H1 (cell line): Measurements from ENCODE around the gene SYT15. TPM values are rescaled to one million over a fixed set of nuclear protein-coding genes. Genes with fewer than 3 reads are reported as not detected.
"Not testable (repeated sequence)": the region's sequence is repeated elsewhere in the genome, so short reads cannot be mapped to it uniquely, and the experiment has no call there.

ENCODE experiments used
- CTCF ChIA-PET: fragments of 300-600 bp; sonication (Branson Sonifier 250); formaldehyde crosslinking; loops from one replicate; lab custom pipeline; 2021; ENCODE audit not compliant: partially characterized antibody; lab: Charles Lee
- POLR2A ChIA-PET: fragments of 300-600 bp; sonication (Branson Sonifier 250); formaldehyde crosslinking; loops from one replicate; lab custom pipeline; 2021; ENCODE audit warnings: inconsistent platforms; ENCODE audit not compliant: partially characterized antibody; lab: Charles Lee
- DNase-seq, 2 experiments: peaks; one replicate each; pipeline versions ENCODE4 v3.0.0 to v3.0.0-alpha.2; 2010 to 2022; ENCODE audit warnings: low spot score in 2 of 2, low read depth in 1 of 2, mixed read lengths in 1 of 2
- FAIRE-seq: peaks from 2 replicates; lab custom pipeline; 2011; peaks lifted over from hg19 to GRCh38; lab: Jason Lieb, UNC
- H2AFZ ChIP-seq: 2 replicates; pipeline ENCODE4 v1.8.1; 2012; ENCODE audit warnings: low read length, inconsistent platforms
- H2AK5ac ChIP-seq: 2 replicates; pipeline ENCODE4 v1.6.1; 2013; ENCODE audit warnings: low read depth, low read length
- H2BK120ac ChIP-seq: replicated peaks from 2 replicates; pipeline ENCODE3; 2013; ENCODE audit warnings: low read depth, low read length, inconsistent platforms
- H2BK12ac ChIP-seq: 2 replicates; pipeline ENCODE4 v1.6.1; 2013; ENCODE audit warnings: low read depth, low read length
- H2BK15ac ChIP-seq: 2 replicates; pipeline ENCODE4 v1.6.1; 2013; ENCODE audit warnings: low read length
- H2BK20ac ChIP-seq: 2 replicates; pipeline ENCODE4 v1.6.1; 2013; ENCODE audit warnings: low read length
- H2BK5ac ChIP-seq: 2 replicates; pipeline ENCODE4 v1.6.1; 2013; ENCODE audit warnings: low read depth, low read length
- H3K14ac ChIP-seq: 2 replicates; pipeline ENCODE4 v1.6.1; 2013; ENCODE audit warnings: inconsistent platforms; ENCODE audit not compliant: insufficient read length
- H3K18ac ChIP-seq: 2 replicates; pipeline ENCODE4 v1.6.1; 2013; ENCODE audit warnings: low read length; ENCODE audit errors: extremely low read depth
- H3K23ac ChIP-seq: 2 replicates; pipeline ENCODE4 v1.6.1; 2013; ENCODE audit warnings: inconsistent platforms; ENCODE audit not compliant: insufficient read length
- H3K23me2 ChIP-seq: 2 replicates; pipeline ENCODE4 v1.6.1; 2013; ENCODE audit warnings: low read depth, low read length
- H3K27ac ChIP-seq: 2 replicates; pipeline ENCODE4 v1.6.1; 2011; ENCODE audit warnings: low read depth, low read length, inconsistent platforms
- H3K27me3 ChIP-seq, 4 experiments: replicated peaks in 1 of 4; 1 replicate in 1 of 4; 2 replicates in 3 of 4; pipeline versions ENCODE4 v1.6.1 to v1.8.1; 2011 to 2013; ENCODE audit warnings: low read length in 3 of 4, mild to moderate bottlenecking in 3 of 4, inconsistent platforms in 2 of 4, mixed read lengths in 2 of 4, moderate library complexity in 1 of 4; ENCODE audit not compliant: control insufficient read depth in 3 of 4, insufficient read depth in 3 of 4; ENCODE audit errors: extremely low read depth in 1 of 4
- H3K36me3 ChIP-seq, 4 experiments: 2 replicates each; pipeline versions ENCODE4 v1.6.1 to v1.8.1; 2011 to 2013; ENCODE audit warnings: mild to moderate bottlenecking in 4 of 4, low read length in 3 of 4, moderate library complexity in 2 of 4, control low read depth in 1 of 4, inconsistent platforms in 1 of 4; ENCODE audit not compliant: insufficient read depth in 4 of 4, control insufficient read depth in 2 of 4
- H3K4ac ChIP-seq: replicated peaks from 2 replicates; pipeline ENCODE3; 2013; ENCODE audit warnings: low read length, low read depth, mixed read lengths, inconsistent platforms; ENCODE audit not compliant: insufficient read length
- H3K4me1 ChIP-seq, 4 experiments: replicated peaks in 1 of 4; 1 replicate in 1 of 4; 2 replicates in 3 of 4; pipeline versions ENCODE4 v1.6.1 to v1.8.1; 2011 to 2013; ENCODE audit warnings: low read length in 3 of 4, inconsistent platforms in 2 of 4, mixed read lengths in 1 of 4; ENCODE audit not compliant: insufficient read depth in 4 of 4, control insufficient read depth in 3 of 4
- H3K4me2 ChIP-seq, 2 experiments: 2 replicates each; pipeline versions ENCODE4 v1.6.1 to v1.8.1; 2011 to 2013; ENCODE audit warnings: low read depth in 2 of 2, low read length in 2 of 2, control low read depth in 1 of 2, inconsistent platforms in 1 of 2, mild to moderate bottlenecking in 1 of 2; ENCODE audit not compliant: insufficient read depth in 1 of 2
- H3K4me3 ChIP-seq, 4 experiments: fragments of 200-600, 300-600 bp in 1 of 4; sonication (generic), shearing (Covaris generic), sonication (Bioruptor Twin) in 1 of 4; 2 replicates each; pipeline versions ENCODE4 v1.5.1 to v1.8.1; 2011 to 2016; ENCODE audit warnings: low read length in 4 of 4, low read depth in 3 of 4, control low read depth in 2 of 4, inconsistent platforms in 2 of 4, mild to moderate bottlenecking in 2 of 4, mixed read lengths in 1 of 4, moderate library complexity in 1 of 4; ENCODE audit not compliant: insufficient read depth in 2 of 4; ENCODE audit errors: extremely low read depth in 1 of 4
- H3K56ac ChIP-seq: replicated peaks from 2 replicates; pipeline ENCODE3; 2013; ENCODE audit warnings: low read depth, mild to moderate bottlenecking, mixed read lengths, low read length, inconsistent platforms; ENCODE audit not compliant: insufficient read length
- H3K79me1 ChIP-seq: 2 replicates; pipeline ENCODE4 v1.6.1; 2013; ENCODE audit warnings: low read depth, low read length, control low read depth
- H3K79me2 ChIP-seq, 2 experiments: 2 replicates each; pipeline versions ENCODE4 v1.6.1 to v1.8.1; 2012 to 2013; ENCODE audit warnings: low read length in 2 of 2, mild to moderate bottlenecking in 2 of 2, inconsistent platforms in 1 of 2; ENCODE audit not compliant: insufficient read depth in 2 of 2, control insufficient read depth in 1 of 2
- H3K9ac ChIP-seq, 4 experiments: replicated peaks in 1 of 4; 1 replicate in 1 of 4; 2 replicates in 3 of 4; pipeline versions ENCODE4 v1.6.1 to v1.8.1; 2011 to 2013; ENCODE audit warnings: low read depth in 3 of 4, low read length in 3 of 4, control low read depth in 2 of 4, mild to moderate bottlenecking in 2 of 4, moderate library complexity in 2 of 4, inconsistent platforms in 1 of 4; ENCODE audit errors: extremely low read depth in 1 of 4
- H3K9me3 ChIP-seq, 2 experiments: 2 replicates each; pipeline versions ENCODE4 v1.6.1 to v1.8.1; 2012 to 2013; ENCODE audit warnings: mild to moderate bottlenecking in 2 of 2, moderate library complexity in 2 of 2, control low read depth in 1 of 2, inconsistent platforms in 1 of 2, low read depth in 1 of 2, low read length in 1 of 2, mixed read lengths in 1 of 2; ENCODE audit not compliant: insufficient read depth in 2 of 2
- H4K20me1 ChIP-seq, 2 experiments: replicated peaks in 1 of 2; 2 replicates each; pipeline versions ENCODE3 to v1.8.1; 2011 to 2013; ENCODE audit warnings: inconsistent platforms in 2 of 2, low read length in 2 of 2, mild to moderate bottlenecking in 1 of 2; ENCODE audit not compliant: insufficient read depth in 2 of 2, control insufficient read depth in 1 of 2
- H4K5ac ChIP-seq: 2 replicates; pipeline ENCODE4 v1.6.1; 2013; ENCODE audit warnings: low read length, low read depth, mixed read lengths, inconsistent platforms; ENCODE audit not compliant: insufficient read length
- H4K8ac ChIP-seq: 2 replicates; pipeline ENCODE4 v1.8.0; 2013; ENCODE audit warnings: mild to moderate bottlenecking, moderate library complexity, low read length, inconsistent platforms; ENCODE audit not compliant: insufficient read depth; ENCODE audit errors: extremely low read depth
- H4K91ac ChIP-seq: replicated peaks from 2 replicates; pipeline ENCODE3; 2013; ENCODE audit warnings: low read length, mixed read lengths, inconsistent platforms; ENCODE audit not compliant: insufficient read length
- WGBS, 2 experiments: shearing (Covaris generic) in 1 of 2; methylation state at CpG; one replicate each; pipeline versions ENCODE4 v1.1.6 to v1.1.7; 2013 to 2015; ENCODE audit warnings: low lambda C conversion rate in 2 of 2, mixed read lengths in 2 of 2, inconsistent platforms in 1 of 2, low coverage in 1 of 2, missing lambda C conversion rate in 1 of 2; ENCODE audit not compliant: insufficient replicate concordance in 2 of 2, insufficient coverage in 1 of 2, insufficient read length in 1 of 2; ENCODE audit errors: extremely low coverage in 1 of 2, missing lambda C conversion rate in 1 of 2; 5-methylcytosine and 5-hydroxymethylcytosine counted together
- polyA plus RNA-seq, 7 experiments: library from polyadenylated mRNA; depleted of rRNA in 3 of 7; stranded (reverse) in 5 of 7; unstranded in 2 of 7; fragments of >200 nt in 5 of 7; fragments of 200-250 nt in 2 of 7; gene quantifications; 1 replicate in 5 of 7; 2 replicates in 1 of 7; 4 replicates in 1 of 7; pipeline versions ENCODE4 v1.2.1 to v1.2.3, GENCODE V29; 2011 to 2013; ENCODE audit warnings: missing spikeins in 2 of 7, mixed read lengths in 2 of 7
- total RNA-seq: library from RNA; stranded (reverse); fragmentation: NEBNext Ultra II Directional; extraction: Animal tissue kit (Norgen Biotek cat#: 25700); gene quantifications from 2 replicates; pipeline ENCODE4 v1.2.1, GENCODE V29; 2021

The SYT15 gene
- total and polyA plus RNA-seq, 2 of the 8 experiments (the other 6 are each of a cell fraction or from before 2014, with no cell fraction given) = 0.39 to 0.61 TPM

DNA sequence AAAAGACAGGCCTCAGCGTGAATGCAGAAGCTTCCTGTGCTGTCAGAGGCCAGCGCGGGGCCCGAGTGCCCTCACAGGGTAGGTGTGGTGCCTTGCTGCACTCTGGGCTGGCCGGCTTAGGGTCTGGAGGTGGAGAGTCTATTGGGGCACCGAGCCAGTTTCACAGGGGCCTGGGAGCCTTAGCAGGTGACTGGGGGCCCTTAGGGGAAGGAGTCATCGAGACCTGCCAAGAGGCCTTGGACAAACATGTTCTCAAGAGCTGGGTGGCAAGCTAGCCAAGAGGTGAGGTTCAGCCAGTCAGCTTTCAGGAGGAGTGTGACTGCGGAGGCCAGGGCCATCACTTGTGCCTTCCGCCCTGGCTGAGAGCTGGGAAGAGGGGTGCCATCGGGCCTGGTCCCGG lies 3.6 kb downstream of the SYT15 start:
- WGBS, 2 experiments = no CpG with 5 or more reads among the region's 11 CpGs
- H3K4me2 ChIP-seq, DNase-seq, H3K9ac ChIP-seq, H4K20me1 ChIP-seq, H4K91ac ChIP-seq, H3K36me3 ChIP-seq, H4K8ac ChIP-seq, H3K14ac ChIP-seq, H2BK12ac ChIP-seq, H3K23me2 ChIP-seq, H3K79me1 ChIP-seq, H2AFZ ChIP-seq, H3K27me3 ChIP-seq, H2BK120ac ChIP-seq, H2BK5ac ChIP-seq, H2AK5ac ChIP-seq, POLR2A ChIA-PET, FAIRE-seq, H3K4me1 ChIP-seq, H2BK15ac ChIP-seq, H3K4ac ChIP-seq, H3K56ac ChIP-seq, H2BK20ac ChIP-seq, H3K27ac ChIP-seq, H3K79me2 ChIP-seq, CTCF ChIA-PET, H3K4me3 ChIP-seq, H4K5ac ChIP-seq, H3K9me3 ChIP-seq, H3K18ac ChIP-seq, H3K23ac ChIP-seq: not testable (repeated sequence)

DNA sequence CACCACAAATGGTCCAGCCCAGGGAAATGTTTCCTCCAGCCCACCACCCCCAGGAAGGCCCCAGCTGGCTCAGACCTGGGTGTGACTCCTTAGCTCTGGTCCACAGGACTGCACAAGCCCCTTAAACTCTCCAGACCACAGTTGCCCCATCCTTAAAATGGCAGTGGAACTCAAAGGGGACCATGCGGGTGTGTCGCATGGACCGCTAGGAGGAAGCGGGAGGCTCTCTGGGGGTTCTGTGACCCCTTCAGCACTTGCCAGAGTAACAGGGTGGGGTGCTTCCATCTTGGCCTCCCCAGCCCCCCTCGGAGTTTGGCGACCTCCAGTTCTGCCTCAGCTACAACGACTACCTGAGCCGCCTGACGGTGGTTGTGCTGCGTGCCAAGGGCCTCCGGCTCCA lies 5.3 kb downstream of the SYT15 start:
- H4K5ac ChIP-seq, H3K79me1 ChIP-seq, H4K8ac ChIP-seq, H2BK12ac ChIP-seq, H2BK20ac ChIP-seq, H3K4me3 ChIP-seq, H3K27me3 ChIP-seq, H2BK15ac ChIP-seq, H4K20me1 ChIP-seq, FAIRE-seq, H3K56ac ChIP-seq, H2BK120ac ChIP-seq, H3K9me3 ChIP-seq, DNase-seq, POLR2A ChIA-PET, H3K4me1 ChIP-seq, H3K4me2 ChIP-seq, H3K4ac ChIP-seq, H2AFZ ChIP-seq, H3K18ac ChIP-seq, H4K91ac ChIP-seq, H2BK5ac ChIP-seq, CTCF ChIA-PET, H2AK5ac ChIP-seq, H3K23me2 ChIP-seq, H3K36me3 ChIP-seq, H3K14ac ChIP-seq, H3K9ac ChIP-seq, H3K27ac ChIP-seq, H3K23ac ChIP-seq, H3K79me2 ChIP-seq: not testable (repeated sequence)
- WGBS, 2 experiments = 94% methylated on average over 5 of the region's 11 CpGs; no CpG with 5 or more reads in 1 of the 2 experiments
